Adrenal gland (tissue), 5 donors: ENCODE data around the gene PPP2R5D.

Experiments used
- POLR2A ChIP-seq, 2 donors: fragments of 450-650 bp; IDR thresholded peaks; one replicate each; pipeline ENCODE4 v1.6.1; 2017; ENCODE audit warnings: antibody characterized with exemption in 2 of 2, mild to moderate bottlenecking in 2 of 2, moderate library complexity in 1 of 2
- TF ChIP-seq, protein P1 (sequence below), 6 experiments: fragments of 450-650 bp in 4 of 6; fragments of 200-600 bp in 2 of 6; sonication (generic) in 1 of 6; IDR thresholded peaks; 1 replicate in 5 of 6; 2 replicates in 1 of 6; pipeline versions ENCODE4 v1.5.1 to v1.8.0; 2016 to 2021; ENCODE audit warnings: antibody characterized with exemption in 6 of 6, mild to moderate bottlenecking in 2 of 6, moderate library complexity in 1 of 6
- donor health status: DM: no; HTN: no; CAD: no.

DNA sequence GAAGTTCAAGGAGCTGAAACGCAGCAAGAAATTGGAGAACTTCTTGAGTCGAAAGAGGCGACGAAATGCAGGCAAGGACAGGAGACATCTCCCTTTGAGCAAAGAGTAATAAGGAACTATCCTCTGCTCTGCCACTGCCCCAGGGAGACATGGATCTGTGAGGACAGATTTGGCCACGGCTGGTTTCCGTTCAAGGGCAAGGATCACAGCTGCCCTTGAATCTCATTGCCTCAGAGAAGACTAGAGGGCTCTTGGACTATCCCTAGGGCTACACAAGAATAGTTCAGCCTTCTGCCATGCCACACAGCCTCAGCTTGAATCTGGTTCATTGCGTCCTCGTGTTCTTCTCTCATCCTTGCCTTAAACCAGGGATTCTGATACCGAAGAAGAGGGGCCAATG lies 44.8 kb downstream of the PPP2R5D start:
- TF ChIP-seq, protein P1, sequence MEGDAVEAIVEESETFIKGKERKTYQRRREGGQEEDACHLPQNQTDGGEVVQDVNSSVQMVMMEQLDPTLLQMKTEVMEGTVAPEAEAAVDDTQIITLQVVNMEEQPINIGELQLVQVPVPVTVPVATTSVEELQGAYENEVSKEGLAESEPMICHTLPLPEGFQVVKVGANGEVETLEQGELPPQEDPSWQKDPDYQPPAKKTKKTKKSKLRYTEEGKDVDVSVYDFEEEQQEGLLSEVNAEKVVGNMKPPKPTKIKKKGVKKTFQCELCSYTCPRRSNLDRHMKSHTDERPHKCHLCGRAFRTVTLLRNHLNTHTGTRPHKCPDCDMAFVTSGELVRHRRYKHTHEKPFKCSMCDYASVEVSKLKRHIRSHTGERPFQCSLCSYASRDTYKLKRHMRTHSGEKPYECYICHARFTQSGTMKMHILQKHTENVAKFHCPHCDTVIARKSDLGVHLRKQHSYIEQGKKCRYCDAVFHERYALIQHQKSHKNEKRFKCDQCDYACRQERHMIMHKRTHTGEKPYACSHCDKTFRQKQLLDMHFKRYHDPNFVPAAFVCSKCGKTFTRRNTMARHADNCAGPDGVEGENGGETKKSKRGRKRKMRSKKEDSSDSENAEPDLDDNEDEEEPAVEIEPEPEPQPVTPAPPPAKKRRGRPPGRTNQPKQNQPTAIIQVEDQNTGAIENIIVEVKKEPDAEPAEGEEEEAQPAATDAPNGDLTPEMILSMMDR (IDR thresholded peaks at IDR 0.05), result no peak
- TF ChIP-seq POLR2A (IDR thresholded peaks at IDR 0.05), result no peak
